HEK293 (cell line): ENCODE data around the gene CACNA1C.

Experiments used
- CTCF ChIP-seq: fragments of 450-650 bp; formaldehyde crosslinking; IDR thresholded peaks from 2 replicates; pipeline ENCODE4 v1.5.1; 2016; ENCODE audit warnings: missing biosample characterization, missing genetic modification characterization
- ZNF311 ChIP-seq: fragments of 450-650 bp; formaldehyde crosslinking; IDR thresholded peaks from 2 replicates; pipeline ENCODE4 v1.5.1; 2017; ENCODE audit warnings: missing biosample characterization, missing genetic modification characterization, borderline replicate concordance

GRCh38 chr12:2492236-2492635 lies 439.4 kb downstream of the CACNA1C start:
- TF ChIP-seq ZNF311 (tag by site-specific recombination) (no peak), CTCF (no peak)
